GM18870 (cell line): ENCODE data around the gene ZNF808.
"Not testable (repeated sequence)": the region's sequence is repeated elsewhere in the genome, so short reads cannot be mapped to it uniquely, and the experiment has no call there.

Experiments used
- ATAC-seq: cut with Tn5 transposase; IDR thresholded peaks from one replicate; pipeline ENCODE4 v1.9.1; 2021; ENCODE audit warnings: moderate library complexity; ENCODE audit not compliant: unreplicated experiment

Gene ZNF808

DNA sequence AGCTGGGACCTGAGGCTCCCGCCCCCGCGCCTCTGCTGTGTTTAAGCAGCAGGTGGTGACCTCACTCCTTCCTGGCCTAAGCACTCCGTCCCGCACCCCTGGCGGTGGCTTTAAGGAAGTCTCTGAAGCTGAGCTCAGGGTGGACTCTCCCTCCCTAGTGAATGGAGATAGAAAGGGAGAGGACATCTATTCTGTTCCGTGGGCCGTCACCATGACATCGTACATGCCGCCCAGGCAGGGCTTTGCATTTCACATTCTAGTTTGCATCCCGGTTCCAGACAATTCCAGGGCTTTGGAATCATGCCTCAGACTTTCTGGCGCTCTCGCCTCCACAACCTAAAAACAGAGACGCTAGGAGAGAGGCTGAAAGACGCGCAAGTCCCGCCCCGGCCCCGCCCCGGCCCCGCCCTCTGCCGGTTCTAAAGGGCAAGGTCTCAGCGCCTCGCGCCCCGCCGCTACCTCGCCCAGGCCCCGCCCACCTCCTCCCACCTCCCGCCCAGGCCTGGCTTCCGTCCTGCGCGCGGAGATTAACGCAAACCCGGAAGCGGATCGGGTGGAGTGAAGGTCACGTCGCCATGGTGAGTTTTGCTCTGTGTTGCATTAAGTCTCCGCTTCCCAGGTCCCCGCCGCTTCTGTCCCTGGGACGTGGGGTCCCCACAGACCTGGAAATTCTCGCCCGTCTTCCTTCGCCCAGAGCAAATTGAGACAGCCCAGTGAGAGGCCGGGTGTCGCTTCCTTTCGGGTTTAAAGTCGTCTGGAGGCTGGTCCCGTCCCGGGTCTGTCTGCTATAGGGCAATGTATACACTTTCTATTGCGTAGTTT, at the start of gene ZNF808:
TSS of gene ZNF808 (plus strand) at position 535 of the 822 bp plus-strand sequence. CDS start 15,617 bp downstream, outside the sequence.
- ATAC-seq, result peak; percentile 72

DNA sequence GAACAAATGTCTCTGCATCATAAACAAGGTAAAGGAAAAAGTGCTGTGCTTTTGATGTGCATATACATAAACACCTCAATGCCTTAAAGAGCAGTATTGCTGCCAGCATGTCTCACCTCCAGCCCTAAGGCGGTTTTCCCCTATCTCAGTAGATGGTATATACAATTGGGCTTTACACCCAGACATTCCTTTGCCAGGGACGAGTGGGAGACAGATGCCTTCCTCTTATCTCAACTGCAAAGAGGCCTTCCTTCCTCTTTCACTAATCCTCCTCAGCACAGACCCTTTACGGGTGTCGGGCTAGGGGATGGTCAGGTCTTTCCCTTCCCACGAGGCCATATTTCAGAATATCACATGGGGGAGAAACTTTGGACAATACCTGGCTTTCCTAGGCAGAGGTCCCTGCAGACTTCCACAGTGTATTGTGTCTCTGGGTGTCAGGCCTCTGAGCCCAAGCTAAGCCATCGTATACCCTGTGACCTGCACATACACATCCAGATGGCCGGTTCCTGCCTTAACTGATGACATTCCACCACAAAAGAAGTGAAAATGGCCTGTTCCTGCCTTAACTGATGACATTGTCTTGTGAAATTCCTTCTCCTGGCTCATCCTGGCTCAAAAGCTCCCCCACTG, 43.2 kb upstream of the ZNF808 start:
- not testable (repeated sequence) for ATAC-seq

DNA sequence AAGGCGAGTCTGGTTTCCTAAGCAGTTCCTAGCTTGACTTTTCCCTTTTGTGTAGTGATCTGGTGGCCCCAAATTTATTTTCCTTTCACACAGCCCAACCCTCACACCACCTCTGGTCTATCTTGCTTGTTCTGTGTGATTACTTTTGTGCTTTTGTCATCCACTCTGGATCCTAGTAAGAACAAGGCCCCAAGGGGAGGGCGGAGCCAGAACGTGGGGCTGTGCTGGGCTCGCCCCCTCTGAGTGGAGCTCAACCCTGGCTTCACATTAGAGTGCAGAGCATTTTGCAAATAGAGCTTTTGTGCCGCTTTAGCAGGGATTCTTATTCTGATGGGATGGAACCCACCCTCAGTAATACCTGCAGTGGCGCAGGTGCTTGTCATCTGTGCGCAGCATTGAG, 42.4 kb upstream of the ZNF808 start:
- not testable (repeated sequence) for ATAC-seq

DNA sequence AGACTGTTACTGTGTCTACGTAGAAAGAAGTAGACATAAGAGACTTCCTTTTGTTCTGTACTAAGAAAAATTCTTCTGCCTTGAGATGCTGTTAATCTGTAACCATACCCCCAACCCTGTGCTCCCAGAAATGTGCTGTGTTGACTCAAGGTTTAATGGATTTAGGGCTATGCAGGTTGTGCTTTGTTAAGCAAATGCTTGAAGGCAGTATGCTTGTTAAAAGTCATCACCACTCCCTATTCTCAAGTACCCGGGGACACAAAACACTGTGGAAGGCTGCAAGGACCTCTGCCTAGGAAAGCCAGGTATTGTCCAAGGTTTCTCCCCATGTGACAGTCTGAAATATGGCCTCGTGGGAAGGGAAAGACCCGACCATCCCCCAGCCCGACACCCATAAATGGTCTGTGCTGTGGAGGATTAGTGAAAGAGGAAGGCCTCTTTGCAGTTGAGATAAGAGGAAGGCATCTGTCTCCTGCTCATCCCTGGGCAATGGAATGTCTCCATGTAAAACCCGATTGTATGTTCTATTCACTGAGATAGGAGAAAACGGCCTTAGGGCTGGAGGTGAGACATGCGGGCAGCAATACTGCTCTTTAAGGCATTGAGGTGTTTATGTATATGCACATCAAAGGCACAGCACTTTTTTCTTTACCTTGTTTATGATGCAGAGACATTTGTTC, 41.8 kb upstream of the ZNF808 start:
- not testable (repeated sequence) for ATAC-seq

DNA sequence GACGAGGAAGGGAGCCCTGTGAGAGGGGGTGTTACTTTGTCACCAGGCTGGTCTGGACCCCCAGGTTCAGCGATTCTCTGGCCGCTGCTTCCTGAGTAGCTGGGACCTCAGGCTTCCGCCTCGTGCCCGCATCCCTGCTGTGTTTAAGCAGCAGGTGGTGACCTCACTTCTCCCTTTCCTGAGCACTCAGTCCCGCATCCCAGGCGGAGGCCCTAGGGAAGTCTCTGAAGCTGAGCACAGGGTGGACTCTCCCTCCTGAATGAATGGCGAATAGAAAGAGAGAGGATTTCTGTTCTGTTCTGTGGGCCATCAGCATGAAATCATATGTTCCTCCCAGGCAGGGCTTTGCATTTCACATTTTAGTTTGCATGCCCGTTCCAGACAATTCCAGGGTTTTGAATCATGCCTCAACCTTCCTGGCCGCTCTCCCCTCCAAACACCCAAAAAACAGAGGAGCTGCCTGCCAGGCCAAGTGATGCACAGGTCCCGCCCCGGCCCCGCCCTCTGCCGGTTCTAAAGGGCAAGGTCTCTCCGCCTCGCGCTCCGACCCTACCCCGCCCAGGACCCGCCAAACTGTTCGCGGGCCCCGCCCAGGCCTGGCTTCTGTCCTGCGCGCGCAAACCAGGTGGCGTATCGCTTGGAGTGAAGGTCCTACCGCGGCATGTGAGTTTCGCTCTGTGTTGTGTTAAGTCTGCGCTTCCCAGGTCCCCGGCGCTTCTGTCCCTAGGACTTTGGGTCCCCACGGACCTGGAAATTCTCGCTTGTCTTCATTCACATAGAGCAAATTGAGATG, 35.1 kb upstream of the ZNF808 start:
- ATAC-seq, result no peak

DNA sequence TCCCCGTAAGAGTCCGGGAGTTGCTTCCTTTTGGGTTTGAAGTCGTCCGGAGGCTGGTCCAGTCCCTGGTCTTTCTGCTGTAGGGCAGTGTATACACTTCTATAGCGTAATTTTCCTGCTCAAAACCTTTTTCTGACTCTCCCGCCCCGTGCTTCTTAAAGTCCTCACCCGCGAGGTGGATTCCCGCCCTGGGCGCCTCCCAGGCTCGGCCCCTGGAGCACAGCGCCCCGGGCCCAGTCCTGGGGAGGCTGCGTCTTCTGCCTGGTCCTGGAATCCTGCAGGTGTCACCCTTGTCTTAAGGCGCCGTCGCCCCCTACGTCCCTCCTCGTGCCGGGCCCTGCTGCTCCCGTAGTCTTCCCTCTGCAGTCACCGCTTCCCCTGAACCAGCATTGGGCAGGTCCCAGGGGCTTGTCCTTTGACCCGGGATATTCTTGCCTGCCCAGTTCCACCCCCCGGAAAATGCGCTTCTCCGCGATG, 34.4 kb upstream of the ZNF808 start:
- ATAC-seq, result no peak

DNA sequence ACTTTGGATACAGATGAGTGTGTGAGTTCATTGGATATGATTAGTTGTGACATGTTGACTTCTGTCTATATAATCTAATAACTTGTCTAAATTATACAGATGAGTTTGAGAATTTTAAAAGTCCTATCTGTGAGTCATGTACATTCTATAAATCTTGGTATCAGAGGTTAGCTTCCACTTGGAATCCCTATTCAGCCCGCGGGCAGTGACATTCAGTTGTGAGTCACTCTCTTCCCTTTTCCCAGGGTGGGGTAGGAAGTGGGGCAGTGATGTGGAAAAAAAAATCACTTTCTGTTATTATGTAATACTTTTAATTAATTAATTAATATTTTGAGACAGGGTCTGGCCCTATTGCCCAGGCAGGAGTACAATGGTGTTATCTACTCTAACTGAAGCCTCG, 33.0 kb upstream of the ZNF808 start:
- no peak for ATAC-seq

DNA sequence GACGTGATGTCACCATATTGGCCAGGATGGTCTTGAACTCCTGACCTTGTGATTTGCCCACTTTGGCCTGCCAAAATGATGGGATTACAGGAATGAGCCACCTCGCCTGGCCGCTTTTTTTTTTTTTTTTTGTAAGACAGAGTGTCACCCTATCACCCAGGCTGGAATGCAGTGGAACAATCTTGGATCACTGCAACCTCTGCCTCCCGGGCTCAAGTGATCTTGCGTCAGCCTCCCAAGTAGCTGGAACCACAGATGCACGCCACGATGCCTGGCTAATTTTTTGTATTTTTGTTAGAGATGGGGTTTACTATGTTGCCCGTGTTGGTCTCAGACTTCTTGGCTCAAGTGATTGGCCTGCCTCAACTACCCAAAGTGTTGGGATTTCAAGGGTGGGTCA, 28.9 kb upstream of the ZNF808 start:
- ATAC-seq, result no peak

DNA sequence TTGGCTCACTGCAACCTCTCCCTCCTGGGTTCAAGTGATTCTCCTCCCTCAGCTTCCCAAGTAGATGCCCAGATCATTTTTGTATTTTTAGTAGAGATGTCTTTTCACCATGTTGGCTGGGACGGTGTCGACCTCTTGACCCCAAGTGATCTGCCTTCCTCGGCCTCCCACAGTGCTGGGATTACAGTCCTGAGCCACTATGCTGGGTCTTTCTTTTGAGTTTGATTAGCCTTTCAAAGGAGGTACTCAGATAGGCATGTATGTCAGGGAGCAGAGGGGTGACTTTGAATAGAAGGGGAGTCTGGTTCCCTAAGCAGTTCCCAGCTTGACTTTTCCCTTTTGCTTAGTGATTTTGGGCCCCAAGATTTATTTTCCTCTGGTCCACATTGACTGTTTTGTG, 27.0 kb upstream of the ZNF808 start:
- ATAC-seq, result not testable (repeated sequence)

DNA sequence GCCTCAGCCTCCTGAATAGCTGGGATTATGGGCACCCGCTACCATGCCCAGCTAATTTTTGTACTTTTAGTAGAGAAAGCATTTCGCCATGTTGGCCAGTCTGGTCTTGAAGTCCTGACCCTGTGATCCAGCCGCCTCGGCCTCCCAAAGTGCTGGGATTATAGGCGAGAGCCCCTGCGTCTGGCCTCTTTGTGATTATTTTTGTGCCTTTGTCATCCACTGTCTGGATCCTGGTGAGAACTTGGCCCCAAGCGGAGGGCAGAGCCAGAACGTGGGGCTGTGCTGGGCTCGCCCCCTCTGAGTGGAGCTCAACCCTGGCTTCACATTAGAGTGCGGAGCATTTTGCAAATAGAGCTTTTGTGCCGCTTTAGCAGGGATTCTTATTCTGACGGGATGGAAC, 26.5 kb upstream of the ZNF808 start:
- ATAC-seq, result not testable (repeated sequence)

DNA sequence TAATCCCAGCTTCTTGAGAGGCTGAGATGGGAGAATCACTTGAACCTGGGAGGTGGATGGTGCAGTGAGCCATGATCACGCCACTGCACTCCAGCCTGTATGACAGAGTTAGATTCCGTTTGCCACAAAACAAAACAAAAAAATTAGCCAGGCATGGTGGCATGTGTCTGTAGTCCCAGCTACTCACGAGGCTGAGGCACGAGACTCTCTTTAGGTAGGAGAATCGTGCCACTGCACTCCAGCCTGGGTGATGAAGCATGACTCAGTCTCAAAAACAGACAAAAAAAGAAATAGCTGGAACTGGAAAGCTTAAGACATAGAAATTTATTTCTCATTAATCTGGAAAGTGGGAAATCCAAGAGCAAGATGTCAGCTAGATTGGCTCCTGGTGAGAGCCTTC, 20.2 kb upstream of the ZNF808 start:
- ATAC-seq, result no peak

DNA sequence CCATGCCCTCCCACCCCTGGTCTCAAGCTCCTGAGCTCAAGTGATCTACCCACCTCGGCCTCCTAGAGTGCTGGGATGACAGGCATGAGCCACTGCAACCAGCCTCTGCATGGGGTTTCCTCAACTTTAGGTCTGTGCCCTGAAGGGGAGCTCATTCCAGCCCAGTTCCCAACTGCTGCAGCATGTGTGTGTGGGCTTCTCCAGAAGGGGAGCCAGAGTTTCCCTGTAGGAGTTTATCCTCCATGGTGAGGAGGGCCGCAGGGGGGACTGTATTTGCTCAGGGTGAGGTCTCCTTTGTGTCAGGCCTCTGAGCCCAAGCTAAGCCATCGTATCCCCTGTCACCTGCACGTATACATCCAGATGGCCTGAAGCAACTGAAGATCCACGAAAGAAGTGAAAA, 11.3 kb upstream of the ZNF808 start:
- ATAC-seq, result no peak

DNA sequence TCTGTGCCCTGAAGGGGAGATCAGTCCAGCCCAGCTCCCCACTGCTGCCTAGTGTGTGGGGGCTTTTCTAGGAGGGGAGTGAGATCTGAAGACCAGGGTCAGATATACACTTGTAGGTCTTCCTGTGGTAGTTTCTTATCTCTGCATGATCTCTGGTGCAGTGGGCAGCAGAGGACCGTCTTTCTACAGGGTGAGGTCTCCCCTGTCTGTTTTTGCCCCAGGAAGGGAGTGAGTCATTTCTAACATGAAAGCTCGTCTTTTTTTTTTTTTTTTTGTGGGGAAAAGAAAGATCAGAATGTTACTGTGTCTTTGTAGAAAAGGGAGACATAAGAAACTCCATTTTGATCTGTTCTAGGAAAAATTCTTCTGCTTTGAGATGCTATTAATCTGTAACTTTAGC, 8.8 kb upstream of the ZNF808 start:
- no peak for ATAC-seq

DNA sequence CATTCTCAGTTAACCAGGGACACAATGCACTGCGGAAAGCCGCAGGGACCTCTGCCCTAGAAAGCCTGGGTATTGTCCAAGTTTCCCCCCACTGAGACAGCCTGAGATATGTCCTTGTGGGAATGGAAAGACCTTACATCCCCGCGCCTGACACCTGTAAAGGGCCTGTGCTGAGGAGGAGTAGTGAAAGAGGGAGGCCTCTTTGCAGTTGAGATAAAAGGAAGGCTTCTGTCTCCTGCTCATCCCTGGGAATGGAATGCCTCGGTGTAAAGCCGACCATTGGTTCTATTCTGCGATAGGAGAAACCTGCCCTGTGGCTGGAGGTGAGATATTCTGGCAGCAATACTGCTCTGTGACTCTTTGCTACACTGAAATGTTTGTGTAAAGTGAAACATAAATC, 8.3 kb upstream of the ZNF808 start:
- ATAC-seq, result not testable (repeated sequence)

DNA sequence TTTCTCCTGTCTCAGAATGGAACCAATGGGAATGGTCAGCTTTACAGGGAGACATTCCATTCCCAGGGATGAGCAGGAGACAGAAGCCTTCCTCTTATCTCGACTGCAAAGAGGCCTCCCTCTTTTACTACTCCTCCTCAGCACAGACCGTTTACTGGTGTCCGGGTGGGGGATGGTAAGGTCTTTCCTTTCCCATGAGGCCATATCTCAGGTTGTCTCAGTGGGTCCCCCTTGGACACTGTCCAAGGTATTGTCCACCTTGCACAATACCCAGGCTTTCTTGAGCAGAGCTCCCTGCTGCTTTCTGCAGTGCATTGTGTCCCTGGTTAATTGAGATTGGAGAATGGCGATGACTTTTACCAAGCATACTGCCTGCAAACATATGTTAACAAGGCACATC, 7.5 kb upstream of the ZNF808 start:
- ATAC-seq, result no peak

DNA sequence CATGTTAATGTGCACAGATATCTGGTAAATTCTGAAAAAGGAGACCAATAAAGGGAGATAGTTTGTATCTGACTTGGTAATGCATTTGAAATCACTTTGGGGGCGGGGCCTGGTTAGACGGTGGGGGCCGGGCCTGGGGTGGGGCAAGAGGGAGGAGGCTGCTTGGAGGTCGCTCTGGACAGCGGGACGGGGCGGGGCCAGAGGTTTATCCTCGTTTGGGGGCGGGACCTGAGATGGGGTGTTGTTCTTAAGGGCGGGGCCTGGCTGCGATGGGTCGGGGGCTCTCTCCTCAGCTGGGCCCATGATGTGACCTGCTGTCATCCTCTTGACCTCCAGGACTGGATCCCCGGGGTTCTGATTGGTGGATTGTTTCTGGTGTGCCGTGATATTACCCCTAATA, 4.9 kb upstream of the ZNF808 start:
- no peak for ATAC-seq

DNA sequence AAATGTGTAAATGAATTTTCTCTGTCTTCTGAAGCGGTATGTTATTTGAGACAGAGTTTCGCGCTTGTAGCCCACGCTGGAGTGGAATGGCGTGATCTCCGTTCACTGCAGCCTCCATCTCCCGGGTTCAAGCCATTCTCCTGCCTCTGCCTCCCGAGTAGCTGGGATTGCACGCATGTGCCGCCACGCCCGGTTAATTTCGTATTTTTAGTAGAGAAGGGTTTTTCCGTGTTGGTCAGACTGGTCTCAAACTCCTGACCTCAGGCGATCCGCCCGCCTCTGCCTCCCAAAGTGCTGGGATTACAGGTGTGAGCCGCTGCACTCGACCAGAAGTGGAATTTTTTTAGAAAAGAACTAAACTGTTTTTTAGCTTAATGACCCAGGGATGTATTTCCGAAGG, 3.4 kb upstream of the ZNF808 start:
- no peak for ATAC-seq

DNA sequence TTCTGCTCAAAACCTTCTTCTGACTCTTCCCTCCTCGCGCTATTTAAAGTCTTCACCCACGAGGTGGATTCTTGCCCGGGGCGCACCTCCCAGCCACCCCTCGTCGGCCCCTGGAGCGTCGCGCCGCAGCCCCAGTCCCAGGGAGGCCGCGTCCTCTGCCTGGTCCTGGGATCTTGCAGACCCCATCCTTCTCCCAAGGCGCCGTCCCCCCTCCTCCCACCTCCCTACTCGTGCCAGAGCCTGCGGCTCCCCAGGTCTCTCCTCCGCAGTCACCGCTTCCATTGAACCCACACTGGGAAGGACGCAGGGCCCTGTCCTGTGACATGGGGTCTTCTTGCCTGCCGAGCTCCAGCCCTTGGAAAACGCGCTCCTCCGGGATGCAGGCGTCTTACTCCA, 486 bp downstream of the ZNF808 start:
- no peak for ATAC-seq

DNA sequence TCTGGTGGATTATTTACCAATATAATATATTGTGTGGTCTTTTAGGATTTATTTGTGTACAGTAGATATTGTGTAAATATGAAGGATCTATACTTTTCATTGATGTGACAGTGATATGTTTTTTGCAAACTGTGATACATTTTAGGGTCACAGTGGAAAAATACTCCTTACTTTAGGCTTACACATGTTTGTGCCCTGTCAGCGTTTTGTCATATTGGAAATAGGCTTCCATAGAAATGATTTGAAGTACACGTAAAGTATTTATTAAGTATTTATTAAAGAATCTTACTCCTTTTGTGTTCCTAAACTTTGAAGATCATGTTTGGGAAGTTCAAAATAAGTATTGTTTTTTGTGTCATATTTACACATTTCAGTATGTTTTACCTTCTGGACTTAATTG, 5.0 kb downstream of the ZNF808 start:
- ATAC-seq, result no peak

DNA sequence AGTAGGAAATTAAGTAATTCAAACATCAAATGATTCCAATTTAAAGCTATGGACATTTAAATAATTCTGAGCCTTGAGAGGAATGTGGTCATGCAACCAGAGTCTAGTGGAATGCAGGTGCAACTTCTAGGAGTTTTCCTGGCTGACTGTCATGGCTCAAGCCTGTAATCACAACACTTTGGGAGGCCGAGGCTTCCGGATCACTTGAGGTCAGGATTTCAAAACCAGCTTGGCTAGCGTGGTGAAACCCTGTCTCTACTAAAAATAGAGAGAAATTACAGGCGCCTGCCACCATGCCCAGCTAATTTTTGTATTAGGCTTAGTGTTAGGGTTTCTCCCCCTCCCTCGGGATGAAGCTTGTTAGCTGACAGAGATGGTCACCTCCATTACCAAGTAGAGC, 6.4 kb downstream of the ZNF808 start:
- no peak for ATAC-seq

DNA sequence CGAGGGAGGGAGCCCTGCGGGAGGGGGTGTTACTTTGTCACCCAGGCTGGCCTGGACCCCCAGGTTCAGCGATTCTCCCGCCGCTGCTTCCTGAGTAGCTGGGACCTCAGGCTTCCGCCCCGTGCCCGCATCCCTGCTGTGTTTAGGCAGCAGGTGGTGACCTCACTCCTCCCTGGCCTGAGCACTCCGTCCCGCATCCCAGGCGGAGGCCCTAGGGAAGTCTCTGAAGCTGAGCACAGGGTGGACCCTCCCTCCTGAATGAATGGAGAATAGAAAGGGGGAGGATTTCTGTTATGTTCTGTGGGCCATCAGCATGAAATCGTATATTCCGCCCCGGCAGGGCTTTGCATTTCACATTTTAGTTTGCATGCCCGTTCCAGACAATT, 7.9 kb downstream of the ZNF808 start:
- ATAC-seq, result not testable (repeated sequence)
